ENCODE data around the gene MAJIN. TPM values are rescaled to one million over a fixed set of nuclear protein-coding genes. Genes with fewer than 3 reads are reported as not detected.

The MAJIN gene
- total and polyA plus RNA-seq, 9 of the 15 experiments (the other 6 are each of a cell fraction or from before 2014, with no cell fraction given): 0.17 to 0.83 (median 0.24) TPM; not detected in 2

GRCh38 chr11:64998141-64998540, 26.2 kb upstream of the MAJIN start (continued):
- TF ChIP-seq, protein P1, sequence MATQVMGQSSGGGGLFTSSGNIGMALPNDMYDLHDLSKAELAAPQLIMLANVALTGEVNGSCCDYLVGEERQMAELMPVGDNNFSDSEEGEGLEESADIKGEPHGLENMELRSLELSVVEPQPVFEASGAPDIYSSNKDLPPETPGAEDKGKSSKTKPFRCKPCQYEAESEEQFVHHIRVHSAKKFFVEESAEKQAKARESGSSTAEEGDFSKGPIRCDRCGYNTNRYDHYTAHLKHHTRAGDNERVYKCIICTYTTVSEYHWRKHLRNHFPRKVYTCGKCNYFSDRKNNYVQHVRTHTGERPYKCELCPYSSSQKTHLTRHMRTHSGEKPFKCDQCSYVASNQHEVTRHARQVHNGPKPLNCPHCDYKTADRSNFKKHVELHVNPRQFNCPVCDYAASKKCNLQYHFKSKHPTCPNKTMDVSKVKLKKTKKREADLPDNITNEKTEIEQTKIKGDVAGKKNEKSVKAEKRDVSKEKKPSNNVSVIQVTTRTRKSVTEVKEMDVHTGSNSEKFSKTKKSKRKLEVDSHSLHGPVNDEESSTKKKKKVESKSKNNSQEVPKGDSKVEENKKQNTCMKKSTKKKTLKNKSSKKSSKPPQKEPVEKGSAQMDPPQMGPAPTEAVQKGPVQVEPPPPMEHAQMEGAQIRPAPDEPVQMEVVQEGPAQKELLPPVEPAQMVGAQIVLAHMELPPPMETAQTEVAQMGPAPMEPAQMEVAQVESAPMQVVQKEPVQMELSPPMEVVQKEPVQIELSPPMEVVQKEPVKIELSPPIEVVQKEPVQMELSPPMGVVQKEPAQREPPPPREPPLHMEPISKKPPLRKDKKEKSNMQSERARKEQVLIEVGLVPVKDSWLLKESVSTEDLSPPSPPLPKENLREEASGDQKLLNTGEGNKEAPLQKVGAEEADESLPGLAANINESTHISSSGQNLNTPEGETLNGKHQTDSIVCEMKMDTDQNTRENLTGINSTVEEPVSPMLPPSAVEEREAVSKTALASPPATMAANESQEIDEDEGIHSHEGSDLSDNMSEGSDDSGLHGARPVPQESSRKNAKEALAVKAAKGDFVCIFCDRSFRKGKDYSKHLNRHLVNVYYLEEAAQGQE (IDR thresholded peaks at IDR 0.05; ENCODE audit: borderline replicate concordance): peak; percentile 96
- TF ChIP-seq, protein P1 (CRISPR knock-in tag; IDR thresholded peaks at IDR 0.05; ENCODE audit: low read depth): no peak
- TF ChIP-seq CREM (IDR thresholded peaks at IDR 0.05; ENCODE audit: low read depth) (0 out of 2 replicates have a peak, but pooled peaks have one; percentile 28), MNT (conservative IDR thresholded peaks at IDR 0.05) (peak in 1 of 2 experiments; percentile 50; a peak in 1 of 4 replicates), ZEB2 (IDR thresholded peaks at IDR 0.05) (peak; percentile 67; the same call in 1 of the 2 replicates)

Measured in K562 (cell line).